ENCODE data around the gene PLA2G2C. TPM values are rescaled to one million over a fixed set of nuclear protein-coding genes. Genes with fewer than 3 reads are reported as not detected.

The PLA2G2C gene
- total and polyA plus RNA-seq, 8 donors: 0.43 to 1.3 (median 0.73) TPM; not detected in 5

- H3K4me1 ChIP-seq: peaks cover 7 to 33% (median 23%) of the 10 kb centered on the region in 4 donors
- TF ChIP-seq EP300 (IDR thresholded peaks at IDR 0.05): no peak
- TF ChIP-seq CTCF (IDR thresholded peaks at IDR 0.05): no peak
- no peak for TF ChIP-seq POLR2A (IDR thresholded peaks at IDR 0.05)
- TF ChIP-seq POLR2AphosphoS5 (IDR thresholded peaks at IDR 0.05): no peak
- H3K36me3 ChIP-seq: no peaks in the 10 kb centered on the region
- intact Hi-C loops (cut with DNase I; ENCODE audit: low total_unique reads): loop anchor here (5.0 kb wide), 1 partner anchor 233 kb away; no protein-coding TSS in a partner anchor
- H3K27ac ChIP-seq: no peak overlapping the region
- peaks cover 0 to 16% (median 0%) of the 10 kb centered on the region in 3 donors for H3K27me3 ChIP-seq
- H3K9me3 ChIP-seq: no peaks in the 10 kb centered on the region
- H3K4me3 ChIP-seq: no peak overlapping the region
- WGBS, 5 donors: 83 to 94% (median 86%) methylated on average over 7 to 8 of the region's 8 CpGs
- DNase-seq: no peak
Observed at GRCh38 chr1:20150326-20150705, 36.0 kb downstream of the PLA2G2C start.

GRCh38 chr1:20149601-20150325 is 36.6 kb downstream of the PLA2G2C start:
- Histone ChIP-seq H3K4me1 (peaks cover 7 to 30% (median 21%) of the 10 kb centered on the region in 4 donors), H3K27ac (no peak overlapping the region), H3K9me3 (no peaks in the 10 kb centered on the region), H3K27me3 (peaks cover 0 to 16% (median 0%) of the 10 kb centered on the region in 3 donors), H3K4me3 (no peak overlapping the region), H3K36me3 (no peaks in the 10 kb centered on the region)
- intact Hi-C loops (cut with DNase I; ENCODE audit: low total_unique reads): loop anchor here (5.0 kb wide), 1 partner anchor 232 kb away; no protein-coding TSS in a partner anchor
- no peak for DNase-seq
- no peak for TF ChIP-seq CTCF (IDR thresholded peaks at IDR 0.05)
- no peak for TF ChIP-seq EP300 (IDR thresholded peaks at IDR 0.05)
- TF ChIP-seq POLR2AphosphoS5 (IDR thresholded peaks at IDR 0.05): no peak
- no peak for TF ChIP-seq POLR2A (IDR thresholded peaks at IDR 0.05)
- WGBS, 5 donors: 79 to 86% (median 81%) methylated on average over 25 to 27 of the region's 27 CpGs

- no peaks in the 10 kb centered on the region for H3K9me3 ChIP-seq
- no peak overlapping the region for H3K27ac ChIP-seq
- WGBS, 5 donors: 81 to 90% (median 87%) methylated on average over 8 to 13 of the region's 13 CpGs
- no peak for DNase-seq
- H3K36me3 ChIP-seq: no peaks in the 10 kb centered on the region
- intact Hi-C loops (cut with DNase I; ENCODE audit: low total_unique reads): no loop called here
- TF ChIP-seq EP300 (IDR thresholded peaks at IDR 0.05) (no peak), CTCF (IDR thresholded peaks at IDR 0.05) (no peak)
- H3K27me3 ChIP-seq: peaks cover 0 to 24% (median 0%) of the 10 kb centered on the region in 3 donors
- H3K4me1 ChIP-seq: peaks cover 7 to 22% (median 14%) of the 10 kb centered on the region in 4 donors
- no peak overlapping the region for H3K4me3 ChIP-seq
Observed at GRCh38 chr1:20148571-20149500, 37.5 kb downstream of the PLA2G2C start.

GRCh38 chr1:20147846-20148570 is 38.3 kb downstream of the PLA2G2C start:
- DNase-seq: no peak
- WGBS, 5 donors: 57 to 84% (median 63%) methylated on average over 11 to 13 of the region's 13 CpGs
- Histone ChIP-seq H3K4me3 (no peak overlapping the region), H3K36me3 (no peaks in the 10 kb centered on the region), H3K27ac (no peak overlapping the region), H3K27me3 (peaks cover 0 to 25% (median 0%) of the 10 kb centered on the region in 3 donors), H3K4me1 (peaks cover 7 to 14% (median 14%) of the 10 kb centered on the region in 4 donors), H3K9me3 (no peaks in the 10 kb centered on the region)
- TF ChIP-seq CTCF (IDR thresholded peaks at IDR 0.05): no peak
- TF ChIP-seq POLR2AphosphoS5 (IDR thresholded peaks at IDR 0.05): no peak
- no peak for TF ChIP-seq POLR2A (IDR thresholded peaks at IDR 0.05)
- TF ChIP-seq EP300 (IDR thresholded peaks at IDR 0.05): no peak
- intact Hi-C loops (cut with DNase I; ENCODE audit: low total_unique reads): no loop called here
